Caco-2 (cell line): ENCODE measurements around the gene KRTAP12-4. TPM values are rescaled to one million over a fixed set of nuclear protein-coding genes. Genes with fewer than 3 reads are reported as not detected.

Experiments used
- BruUV-seq: library from RNA; stranded (reverse); fragments of 400-500 nt; replicated peaks from 2 replicates; lab custom pipeline; 2021; lab: Mats Ljungman, UMichigan
- CTCF ChIA-PET: fragments of 300-600 bp; sonication (Branson Sonifier 250); formaldehyde crosslinking; loops from one replicate; lab custom pipeline; 2022; ENCODE audit warnings: antibody characterized with exemption; lab: Charles Lee
- POLR2A ChIA-PET: fragments of 300-600 bp; sonication (Branson Sonifier 250); formaldehyde crosslinking; loops from one replicate; lab custom pipeline; 2022; ENCODE audit warnings: antibody characterized with exemption; lab: Charles Lee
- DNase-seq, 2 experiments: peaks; one replicate each; pipeline versions ENCODE4 v3.0.0 to v3.0.0-alpha.2; 2020 to 2022
- H3K27me3 ChIP-seq: replicated peaks from 2 replicates; pipeline ENCODE4 v1.6.0; 2011; ENCODE audit warnings: low read length; ENCODE audit not compliant: control insufficient read depth, insufficient read depth
- H3K36me3 ChIP-seq: 2 replicates; pipeline ENCODE4 v1.5.1; 2011; ENCODE audit warnings: low read length; ENCODE audit not compliant: control insufficient read depth, insufficient read depth
- H3K4me1 ChIP-seq: fragments of 250-450 bp; sonication (Bioruptor Pico); 2 replicates; pipeline ENCODE4 v1.5.1; 2020; ENCODE audit warnings: mild to moderate bottlenecking
- H3K4me3 ChIP-seq: 2 replicates; pipeline ENCODE4 v1.5.1; 2011; ENCODE audit warnings: low read depth, mild to moderate bottlenecking, control low read depth, low read length
- H3K9me3 ChIP-seq: fragments of 250-450 bp; sonication (Bioruptor Pico); 2 replicates; pipeline ENCODE4 v1.5.1; 2020; ENCODE audit warnings: mild to moderate bottlenecking, moderate library complexity
- H3K27ac Mint-ChIP-seq: one replicate; pipeline ENCODE4 v1.8.0; 2022; ENCODE audit warnings: mixed read lengths; ENCODE audit not compliant: unreplicated experiment
- H3K27me3 Mint-ChIP-seq: one replicate; pipeline ENCODE4 v1.8.0; 2022; ENCODE audit warnings: mixed read lengths; ENCODE audit not compliant: insufficient read depth, unreplicated experiment
- H3K36me3 Mint-ChIP-seq: one replicate; pipeline ENCODE4 v1.8.0; 2022; ENCODE audit warnings: mild to moderate bottlenecking, mixed read lengths; ENCODE audit not compliant: insufficient read depth, unreplicated experiment
- H3K4me1 Mint-ChIP-seq: one replicate; pipeline ENCODE4 v1.8.0; 2022; ENCODE audit warnings: low read depth, mixed read lengths; ENCODE audit not compliant: unreplicated experiment
- H3K4me3 Mint-ChIP-seq: one replicate; pipeline ENCODE4 v1.8.0; 2022; ENCODE audit warnings: mild to moderate bottlenecking, moderate library complexity, mixed read lengths; ENCODE audit not compliant: unreplicated experiment
- H3K9me3 Mint-ChIP-seq: one replicate; pipeline ENCODE4 v1.8.0; 2022; ENCODE audit warnings: mixed read lengths; ENCODE audit not compliant: unreplicated experiment
- CTCF ChIP-seq, 2 experiments: fragments of 200-600 bp in 1 of 2; IDR thresholded peaks; 1 replicate in 1 of 2; 2 replicates in 1 of 2; pipeline versions ENCODE4 v1.5.1 to v1.8.0; 2011 to 2022; ENCODE audit warnings: antibody characterized with exemption in 1 of 2, control low read depth in 1 of 2, inconsistent platforms in 1 of 2, low read depth in 1 of 2, low read length in 1 of 2, mild to moderate bottlenecking in 1 of 2, moderate library complexity in 1 of 2; ENCODE audit not compliant: insufficient read depth in 1 of 2, severe bottlenecking in 1 of 2, unreplicated experiment in 1 of 2
- intact Hi-C: fragments of 100-400 bp; cut with micrococcal nuclease; formaldehyde crosslinking; loops from one replicate; pipeline ENCODE4 v1.10.0; 2022; ENCODE audit not compliant: unreplicated experiment
- total RNA-seq: library from RNA; stranded (reverse); gene quantifications from 2 replicates; pipeline ENCODE4 v1.2.3, GENCODE V29; 2022

KRTAP12-4 gene
- total RNA-seq, 1 experiment from 2014 or later: not detected

DNA sequence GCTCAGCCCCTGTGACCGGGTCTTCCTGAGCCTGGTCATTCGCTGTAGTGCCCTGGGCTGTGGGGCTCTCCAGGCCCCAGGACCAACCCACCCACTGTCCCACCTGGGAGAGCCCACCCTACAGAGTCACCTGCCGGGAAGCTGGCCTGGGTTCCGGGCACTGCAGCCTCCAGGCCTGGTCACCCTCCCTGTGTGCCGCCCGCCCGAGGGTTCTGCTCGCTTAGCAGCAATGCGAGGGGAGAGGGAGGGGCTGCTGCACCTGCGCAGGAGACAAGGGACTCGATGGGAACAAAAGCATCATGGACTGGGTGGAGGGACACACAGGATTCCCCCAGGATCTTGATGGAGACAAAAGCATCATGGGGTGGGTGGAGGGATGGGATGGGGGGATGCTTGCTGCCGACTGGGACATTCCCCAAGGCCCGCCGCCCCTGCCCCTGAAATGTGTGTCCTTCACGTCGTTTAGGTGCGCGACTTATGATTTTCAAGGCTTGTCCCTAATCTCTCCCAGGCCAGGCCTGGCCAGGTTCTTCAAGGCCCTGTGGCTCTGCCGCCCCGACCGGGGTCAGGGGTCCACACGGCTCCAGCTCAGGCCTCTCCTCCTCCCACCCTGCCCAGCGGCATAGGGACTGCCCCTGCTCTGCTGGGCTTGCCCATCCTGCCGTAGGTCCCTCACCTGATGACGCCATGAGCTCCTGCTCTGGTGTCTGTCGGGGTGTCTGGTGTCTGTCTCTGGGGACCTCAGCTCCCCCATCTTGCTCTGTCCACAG is 40.9 kb downstream of the KRTAP12-4 start:
- intact Hi-C loops: no loop called here
- no peaks in the 10 kb centered on the region for H3K4me1 ChIP-seq
- no peak overlapping the region for H3K4me3 ChIP-seq
- no peaks in the 10 kb centered on the region for H3K27me3 ChIP-seq
- POLR2A ChIA-PET: no interaction called here
- H3K36me3 Mint-ChIP-seq: no peaks in the 10 kb centered on the region
- H3K9me3 Mint-ChIP-seq: peaks cover 40% of the 10 kb centered on the region
- H3K4me1 Mint-ChIP-seq: no peaks in the 10 kb centered on the region
- H3K36me3 ChIP-seq: no peaks in the 10 kb centered on the region
- no peak overlapping the region for H3K27ac Mint-ChIP-seq
- TF ChIP-seq CTCF (IDR thresholded peaks at IDR 0.05; ENCODE audit: insufficient read depth in 1 of 2, low read depth in 1 of 2, low read length in 1 of 2, severe bottlenecking in 1 of 2, unreplicated experiment in 1 of 2): no peak
- BruUV-seq: no TSS peak
- no peak overlapping the region for H3K4me3 Mint-ChIP-seq
- CTCF ChIA-PET: no interaction called here
- 0 out of 2 replicates have a peak, but pooled peaks cover 5% of the 10 kb centered on the region for H3K9me3 ChIP-seq
- no peak for DNase-seq
- H3K27me3 Mint-ChIP-seq: peaks cover 6% of the 10 kb centered on the region

DNA sequence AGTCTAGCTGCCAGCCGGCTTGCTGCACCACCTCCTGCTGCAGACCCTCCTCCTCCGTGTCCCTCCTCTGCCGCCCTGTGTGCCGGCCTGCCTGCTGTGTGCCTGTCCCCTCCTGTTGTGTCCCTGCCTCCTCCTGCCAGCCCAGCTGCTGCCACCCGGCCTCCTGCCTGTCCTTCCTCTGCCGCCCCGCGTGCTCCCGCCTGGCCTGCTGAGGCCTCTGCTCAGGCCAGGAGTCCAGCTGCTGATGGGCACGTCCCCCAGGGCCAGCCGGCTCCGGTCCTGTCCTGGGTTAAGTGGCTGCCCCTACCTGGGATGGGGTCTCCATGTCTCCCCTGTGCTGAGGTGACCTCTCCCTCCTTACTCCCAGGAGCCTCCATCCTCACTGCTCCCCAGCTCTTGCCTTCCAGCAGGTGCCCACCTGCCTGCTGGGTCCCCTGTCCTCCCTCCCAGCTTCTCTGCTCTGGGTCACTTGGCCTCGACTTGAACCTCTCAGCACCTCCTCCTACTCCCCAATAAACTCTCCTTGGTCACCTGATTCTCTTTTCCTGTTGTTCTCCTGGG is 41.7 kb downstream of the KRTAP12-4 start:
- CTCF ChIA-PET: no interaction called here
- H3K9me3 ChIP-seq: 0 out of 2 replicates have a peak, but pooled peaks cover 5% of the 10 kb centered on the region
- TF ChIP-seq CTCF (IDR thresholded peaks at IDR 0.05; ENCODE audit: insufficient read depth in 1 of 2, low read depth in 1 of 2, low read length in 1 of 2, severe bottlenecking in 1 of 2, unreplicated experiment in 1 of 2): no peak
- no peaks in the 10 kb centered on the region for H3K4me1 Mint-ChIP-seq
- peaks cover 41% of the 10 kb centered on the region for H3K9me3 Mint-ChIP-seq
- DNase-seq: no peak
- no peaks in the 10 kb centered on the region for H3K36me3 Mint-ChIP-seq
- intact Hi-C loops: no loop called here
- POLR2A ChIA-PET: no interaction called here
- H3K4me1 ChIP-seq: no peaks in the 10 kb centered on the region
- H3K4me3 Mint-ChIP-seq: no peak overlapping the region
- no peaks in the 10 kb centered on the region for H3K27me3 ChIP-seq
- no peak overlapping the region for H3K27ac Mint-ChIP-seq
- no TSS peak for BruUV-seq
- no peaks in the 10 kb centered on the region for H3K36me3 ChIP-seq
- peaks cover 6% of the 10 kb centered on the region for H3K27me3 Mint-ChIP-seq
- H3K4me3 ChIP-seq: no peak overlapping the region

DNA sequence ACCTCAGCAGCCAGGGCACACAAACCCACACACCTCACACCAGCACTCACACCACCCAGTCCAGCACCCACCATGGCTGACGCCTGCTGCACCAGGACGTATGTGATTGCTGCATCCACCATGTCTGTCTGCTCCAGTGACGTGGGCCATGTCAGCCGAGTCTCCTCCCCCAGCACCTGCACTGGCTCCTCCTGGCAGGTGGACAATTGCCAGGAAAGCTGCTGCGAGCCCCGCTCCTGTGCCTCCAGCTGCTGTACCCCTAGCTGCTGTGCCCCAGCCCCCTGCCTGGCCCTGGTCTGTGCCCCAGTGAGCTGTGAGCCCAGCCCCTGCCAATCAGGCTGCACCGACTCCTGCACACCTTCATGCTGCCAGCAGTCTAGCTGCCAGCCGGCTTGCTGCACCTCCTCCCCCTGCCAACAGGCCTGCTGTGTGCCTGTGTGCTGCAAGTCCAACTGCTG is 42.4 kb downstream of the KRTAP12-4 start, which contains the start of gene KRTAP10-8:
Gene KRTAP10-8, plus strand, starts transcription at position 51 of the 458 bp plus-strand sequence. Its CDS starts 22 bp downstream, at position 73.
- Mint-ChIP-seq H3K4me3 (no peak within 1 kb of the TSS), H3K4me1 (no peaks in the 10 kb centered on the region), H3K36me3 (no peaks in the 10 kb centered on the region), H3K27me3 (peaks cover 6% of the 10 kb centered on the region), H3K9me3 (peaks cover 41% of the 10 kb centered on the region), H3K27ac (no peak within 1 kb of the TSS)
- H3K4me1 ChIP-seq: no peaks in the 10 kb centered on the region
- no peak for DNase-seq
- H3K9me3 ChIP-seq: 0 out of 2 replicates have a peak, but pooled peaks cover 5% of the 10 kb centered on the region
- intact Hi-C loops: no loop called here
- BruUV-seq: no TSS peak
- no peak within 1 kb of the TSS for H3K4me3 ChIP-seq
- H3K27me3 ChIP-seq: no peaks in the 10 kb centered on the region
- TF ChIP-seq CTCF (IDR thresholded peaks at IDR 0.05; ENCODE audit: insufficient read depth in 1 of 2, low read depth in 1 of 2, low read length in 1 of 2, severe bottlenecking in 1 of 2, unreplicated experiment in 1 of 2): no peak
- CTCF ChIA-PET: no interaction called here
- POLR2A ChIA-PET: no interaction called here
- H3K36me3 ChIP-seq: no peaks in the 10 kb centered on the region
